ENCODE results near the gene PODXL. TPM values are rescaled to one million over a fixed set of nuclear protein-coding genes. Genes with fewer than 3 reads are reported as not detected.
A peak's percentile ranks its signal among the peaks of the same experiment; 100 is the strongest.

The PODXL gene
- total and polyA plus RNA-seq, 2 of the 8 experiments (the other 6 are each of a cell fraction or from before 2014, with no cell fraction given), result 638 to 925 TPM

GRCh38 chr7:131544021-131544420, 12.4 kb downstream of the PODXL start:
- Histone ChIP-seq H3K14ac (ENCODE audit: insufficient read length) (no peak overlapping the region), H2BK5ac (ENCODE audit: low read depth, low read length) (0 out of 2 replicates have a peak overlapping the region, but pooled peaks have one; percentile 57), H3K18ac (ENCODE audit: extremely low read depth, low read length) (no peak overlapping the region), H3K79me1 (ENCODE audit: low read depth, low read length) (peaks cover 12% of the 10 kb centered on the region), H3K4me1 (replicated peaks in 1 of 4; ENCODE audit: control insufficient read depth in 3 of 4, insufficient read depth in 4 of 4, low read length in 3 of 4) (peaks cover 46 to 87% (median 60%) of the 10 kb centered on the region in 4 experiments), H2BK15ac (ENCODE audit: low read length) (no peak overlapping the region), H2AFZ (ENCODE audit: low read length) (no peak overlapping the region), H2AK5ac (ENCODE audit: low read depth, low read length) (no peak overlapping the region), H3K36me3 (ENCODE audit: control insufficient read depth in 2 of 4, insufficient read depth in 4 of 4, low read length in 3 of 4) (peaks cover 7 to 87% (median 10%) of the 10 kb centered on the region in 4 experiments; a peak in 5 of 8 replicates), H3K4me3 (ENCODE audit: extremely low read depth in 1 of 4, insufficient read depth in 2 of 4, low read depth in 3 of 4, low read length in 4 of 4) (no peak overlapping the region), H2BK120ac (replicated peaks; ENCODE audit: low read depth, low read length) (no peak overlapping the region), H3K27ac (ENCODE audit: low read depth, low read length) (0 out of 2 replicates have a peak overlapping the region, but pooled peaks have one; percentile 26), H3K79me2 (ENCODE audit: control insufficient read depth in 1 of 2, insufficient read depth in 2 of 2, low read length in 2 of 2) (peaks cover 88 to 100% of the 10 kb centered on the region in 2 experiments), H3K4me2 (ENCODE audit: insufficient read depth in 1 of 2, low read depth in 2 of 2, low read length in 2 of 2) (peak overlapping the region in 1 of 2 experiments; percentile 99; a peak in 2 of 4 replicates), H4K8ac (ENCODE audit: extremely low read depth, insufficient read depth, low read length) (no peak overlapping the region), H3K56ac (replicated peaks; ENCODE audit: insufficient read length, low read depth, low read length) (no peak overlapping the region), H2BK20ac (ENCODE audit: low read length) (no peak overlapping the region), H4K20me1 (replicated peaks in 1 of 2; ENCODE audit: control insufficient read depth in 1 of 2, insufficient read depth in 2 of 2, low read length in 2 of 2) (peaks cover 66 to 78% of the 10 kb centered on the region in 2 experiments), H3K23me2 (ENCODE audit: low read depth, low read length) (no peaks in the 10 kb centered on the region), H2BK12ac (ENCODE audit: low read depth, low read length) (no peak overlapping the region), H3K4ac (replicated peaks; ENCODE audit: insufficient read length, low read depth, low read length) (no peak overlapping the region), H3K27me3 (replicated peaks in 1 of 4; ENCODE audit: control insufficient read depth in 3 of 4, extremely low read depth in 1 of 4, insufficient read depth in 3 of 4, low read length in 3 of 4) (no peaks in the 10 kb centered on the region), H3K9ac (replicated peaks in 1 of 4; ENCODE audit: extremely low read depth in 1 of 4, low read depth in 3 of 4, low read length in 3 of 4) (no peak overlapping the region), H4K5ac (ENCODE audit: insufficient read length, low read depth, low read length) (no peak overlapping the region), H3K23ac (ENCODE audit: insufficient read length) (no peak overlapping the region), H3K9me3 (ENCODE audit: insufficient read depth in 2 of 2, low read depth in 1 of 2, low read length in 1 of 2) (no peaks in the 10 kb centered on the region), H4K91ac (replicated peaks; ENCODE audit: insufficient read length, low read length) (no peak overlapping the region)
- no peak for FAIRE-seq
- 90% methylated on average over 3 of the region's 3 CpGs; no CpG with 5 or more reads in 1 of the 2 experiments for WGBS, 2 experiments (ENCODE audit: extremely low coverage in 1 of 2, insufficient coverage in 1 of 2, insufficient read length in 1 of 2, insufficient replicate concordance in 2 of 2, low coverage in 1 of 2, low lambda C conversion rate in 2 of 2, missing lambda C conversion rate in 1 of 2)
- ChIA-PET CTCF (ENCODE audit: partially characterized antibody) (interaction anchor here (1.1 to 15.1 kb wide), 12 partner anchors 9 to 113 kb away, joined by 3 to 164 read pairs (median 54); no protein-coding TSS in a partner anchor), POLR2A (ENCODE audit: partially characterized antibody) (interaction anchor here (1.2 to 17.7 kb wide), 5 partner anchors 10 to 107 kb away, joined by 3 to 108 read pairs (median 4); no protein-coding TSS in a partner anchor)
- no peak for DNase-seq (ENCODE audit: low read depth in 1 of 2, low spot score in 2 of 2)
- TF ChIP-seq KDM5A (IDR thresholded peaks at IDR 0.05; ENCODE audit: low read length) (no peak), EP300 (IDR thresholded peaks at IDR 0.05; ENCODE audit: borderline replicate concordance in 1 of 2, low read depth in 2 of 2, low read length in 2 of 2) (no peak), FOSL1 (IDR thresholded peaks at IDR 0.05; ENCODE audit: insufficient read depth, low read depth, low read length) (no peak), NANOG (IDR thresholded peaks at IDR 0.05; ENCODE audit: insufficient read depth, low read depth, low read length, poor library complexity, severe bottlenecking) (no peak), SP2 (IDR thresholded peaks at IDR 0.05; ENCODE audit: low read length) (no peak), USF2 (IDR thresholded peaks at IDR 0.05; ENCODE audit: low read length) (no peak), MAX (IDR thresholded peaks at IDR 0.05) (no peak), KDM1A (IDR thresholded peaks at IDR 0.05; ENCODE audit: borderline replicate concordance, low read length) (no peak), BACH1 (IDR thresholded peaks at IDR 0.05; ENCODE audit: low read length) (no peak), TEAD4 (IDR thresholded peaks at IDR 0.05; ENCODE audit: low read depth, low read length) (no peak), RBBP5 (IDR thresholded peaks at IDR 0.05; ENCODE audit: borderline replicate concordance, low read depth, low read length) (no peak), ASH2L (IDR thresholded peaks at IDR 0.05; ENCODE audit: low read length) (no peak)

Measured in H1 (cell line).